Measurements from ENCODE around the gene SH3GL2.

Gene SH3GL2

GRCh38 chr9:17810728-17811571, 232.1 kb downstream of the SH3GL2 start:
- no peak for DNase-seq (ENCODE audit: low read depth)

GRCh38 chr9:17813798-17814197, 234.9 kb downstream of the SH3GL2 start:
- no peak for DNase-seq (ENCODE audit: low read depth)

- no peak for DNase-seq (ENCODE audit: low read depth)
These were observed 237.7 kb downstream of the SH3GL2 start for GRCh38 chr9:17816431-17817027.

- DNase-seq (ENCODE audit: low read depth): no peak
These were observed 245.3 kb downstream of the SH3GL2 start for GRCh38 chr9:17824191-17824590.

- no peak for DNase-seq (ENCODE audit: low read depth)
These were observed 245.9 kb downstream of the SH3GL2 start for GRCh38 chr9:17824616-17825264.

GRCh38 chr9:17825265-17825659, 246.4 kb downstream of the SH3GL2 start:
- DNase-seq (ENCODE audit: low read depth): no peak

- DNase-seq (ENCODE audit: low read depth): no peak
These were observed 250.2 kb downstream of the SH3GL2 start for GRCh38 chr9:17829064-17829463.

- DNase-seq (ENCODE audit: low read depth): no peak
These were observed 251.0 kb downstream of the SH3GL2 start for GRCh38 chr9:17829812-17830385.

- no peak for DNase-seq (ENCODE audit: low read depth)
These were observed 253.9 kb downstream of the SH3GL2 start for GRCh38 chr9:17832812-17833211.

- DNase-seq (ENCODE audit: low read depth): no peak
These were observed 255.0 kb downstream of the SH3GL2 start for GRCh38 chr9:17833846-17834245.

- DNase-seq (ENCODE audit: low read depth): no peak
These were observed 259.1 kb downstream of the SH3GL2 start for GRCh38 chr9:17837965-17838364.

GRCh38 chr9:17839776-17840175, 260.9 kb downstream of the SH3GL2 start:
- DNase-seq (ENCODE audit: low read depth): no peak

GRCh38 chr9:17843236-17843635, 264.4 kb downstream of the SH3GL2 start:
- no peak for DNase-seq (ENCODE audit: low read depth)
